PC-9 (cell line): ENCODE results near the gene SLC44A1. TPM values are rescaled to one million over a fixed set of nuclear protein-coding genes. Genes with fewer than 3 reads are reported as not detected.

Experiments
- BruUV-seq: library from RNA; stranded (reverse); fragments of 400-500 nt; replicated peaks from 2 replicates; lab custom pipeline; 2021; lab: Mats Ljungman, UMichigan
- CTCF ChIA-PET: fragments of 300-600 bp; sonication (Branson Sonifier 250); formaldehyde crosslinking; loops from one replicate; lab custom pipeline; 2022; ENCODE audit warnings: antibody characterized with exemption; lab: Charles Lee
- POLR2A ChIA-PET: fragments of 300-600 bp; sonication (Branson Sonifier 250); formaldehyde crosslinking; loops from one replicate; lab custom pipeline; 2022; ENCODE audit warnings: antibody characterized with exemption; ENCODE audit not compliant: unreplicated experiment; lab: Charles Lee
- DNase-seq, 2 experiments: peaks; one replicate each; pipeline versions ENCODE4 v3.0.0 to v3.0.0-alpha.2; 2015 to 2022; ENCODE audit warnings: mixed read lengths in 1 of 2
- H2AFZ ChIP-seq: fragments of 200-600 bp; sonication (generic); 2 replicates; pipeline ENCODE4 v1.8.1; 2017; ENCODE audit warnings: antibody characterized with exemption
- H3F3A ChIP-seq: fragments of 200-600 bp; sonication (generic); 2 replicates; pipeline ENCODE4 v1.8.1; 2017; ENCODE audit warnings: antibody characterized with exemption, mild to moderate bottlenecking, low read depth; ENCODE audit not compliant: insufficient read depth
- H3K27ac ChIP-seq: fragments of 200-600 bp; sonication (generic); 2 replicates; pipeline ENCODE4 v1.6.1; 2016; ENCODE audit warnings: mixed run types
- H3K27me3 ChIP-seq: fragments of 200-600 bp; sonication (generic); 2 replicates; pipeline ENCODE4 v1.6.1; 2016; ENCODE audit warnings: low read depth, mixed run types; ENCODE audit not compliant: insufficient read depth
- H3K36me3 ChIP-seq: fragments of 200-600 bp; sonication (generic); 2 replicates; pipeline ENCODE4 v1.6.1; 2016; ENCODE audit warnings: low read depth, mixed run types
- H3K4me1 ChIP-seq: fragments of 200-600 bp; sonication (generic); replicated peaks from 2 replicates; pipeline ENCODE4 v1.6.1; 2016; ENCODE audit warnings: mixed run types; ENCODE audit not compliant: insufficient read depth
- H3K4me2 ChIP-seq: fragments of 200-600 bp; sonication (generic); 2 replicates; pipeline ENCODE4 v1.6.1; 2017; ENCODE audit warnings: mixed run types
- H3K4me3 ChIP-seq: fragments of 200-600 bp; sonication (generic); 2 replicates; pipeline ENCODE4 v1.6.1; 2016; ENCODE audit warnings: mixed run types
- H3K79me2 ChIP-seq: fragments of 200-600 bp; sonication (generic); 2 replicates; pipeline ENCODE4 v1.6.1; 2017; ENCODE audit warnings: low read depth, mixed run types
- H3K9me2 ChIP-seq: fragments of 200-600 bp; sonication (generic); 2 replicates; pipeline ENCODE4 v1.8.1; 2017; ENCODE audit warnings: mild to moderate bottlenecking; ENCODE audit not compliant: insufficient read depth
- H3K9me3 ChIP-seq: fragments of 200-600 bp; sonication (generic); 2 replicates; pipeline ENCODE4 v1.8.1; 2016; ENCODE audit warnings: low read depth; ENCODE audit not compliant: insufficient read depth
- H4K20me1 ChIP-seq: fragments of 200-600 bp; sonication (generic); 2 replicates; pipeline ENCODE4 v1.8.1; 2017; ENCODE audit not compliant: insufficient read depth
- EZH2 ChIP-seq: fragments of 200-600 bp; sonication (generic); IDR thresholded peaks from 2 replicates; pipeline ENCODE4 v1.8.0; 2017; ENCODE audit warnings: antibody characterized with exemption, low read depth
- intact Hi-C: fragments of 100-400 bp; cut with micrococcal nuclease; formaldehyde crosslinking; loops from one replicate; pipeline ENCODE4 v1.10.0; 2022; ENCODE audit not compliant: unreplicated experiment
- total RNA-seq: library from RNA; stranded (reverse); gene quantifications from 2 replicates; pipeline ENCODE4 v1.2.3, GENCODE V29; 2021
- TF ChIP-seq, protein P1 (sequence below): fragments of 200-600 bp; sonication (generic); conservative IDR thresholded peaks from 2 replicates; pipeline ENCODE4 v1.6.1; 2017; ENCODE audit warnings: mixed run types, antibody characterized with exemption, mild to moderate bottlenecking, moderate library complexity

The SLC44A1 gene
- total RNA-seq, 1 experiment from 2014 or later: 95.2 TPM

DNA sequence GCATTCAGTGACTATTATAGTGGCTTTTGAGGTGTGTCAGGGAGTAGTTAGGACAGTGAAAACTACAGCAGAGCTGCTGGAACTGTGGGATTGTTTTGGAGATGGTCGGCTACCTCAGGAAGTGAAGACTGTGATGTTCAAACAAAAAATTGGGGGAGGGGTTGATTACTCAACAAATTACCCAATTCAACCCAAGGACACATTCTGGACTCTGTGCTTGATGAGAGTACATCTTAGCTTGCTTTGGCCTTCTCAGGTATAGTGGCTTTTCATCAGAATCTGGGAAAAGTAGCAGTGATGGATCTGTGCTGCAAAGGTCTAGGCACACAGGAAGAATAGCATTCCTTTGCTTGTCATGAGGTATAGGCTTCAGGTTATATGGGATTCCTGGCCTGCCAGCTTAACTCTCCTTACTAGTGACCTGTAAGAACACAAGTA is 47.0 kb downstream of the SLC44A1 start:
- DNase-seq: no peak
- peak overlapping the region; percentile 30; the same call in 1 of the 2 replicates for H3K4me2 ChIP-seq
- no peaks in the 10 kb centered on the region for H3K9me2 ChIP-seq
- H3K79me2 ChIP-seq: peaks cover 16% of the 10 kb centered on the region
- no peak for TF ChIP-seq EZH2
- TF ChIP-seq, protein P1, sequence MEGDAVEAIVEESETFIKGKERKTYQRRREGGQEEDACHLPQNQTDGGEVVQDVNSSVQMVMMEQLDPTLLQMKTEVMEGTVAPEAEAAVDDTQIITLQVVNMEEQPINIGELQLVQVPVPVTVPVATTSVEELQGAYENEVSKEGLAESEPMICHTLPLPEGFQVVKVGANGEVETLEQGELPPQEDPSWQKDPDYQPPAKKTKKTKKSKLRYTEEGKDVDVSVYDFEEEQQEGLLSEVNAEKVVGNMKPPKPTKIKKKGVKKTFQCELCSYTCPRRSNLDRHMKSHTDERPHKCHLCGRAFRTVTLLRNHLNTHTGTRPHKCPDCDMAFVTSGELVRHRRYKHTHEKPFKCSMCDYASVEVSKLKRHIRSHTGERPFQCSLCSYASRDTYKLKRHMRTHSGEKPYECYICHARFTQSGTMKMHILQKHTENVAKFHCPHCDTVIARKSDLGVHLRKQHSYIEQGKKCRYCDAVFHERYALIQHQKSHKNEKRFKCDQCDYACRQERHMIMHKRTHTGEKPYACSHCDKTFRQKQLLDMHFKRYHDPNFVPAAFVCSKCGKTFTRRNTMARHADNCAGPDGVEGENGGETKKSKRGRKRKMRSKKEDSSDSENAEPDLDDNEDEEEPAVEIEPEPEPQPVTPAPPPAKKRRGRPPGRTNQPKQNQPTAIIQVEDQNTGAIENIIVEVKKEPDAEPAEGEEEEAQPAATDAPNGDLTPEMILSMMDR: no peak
- intact Hi-C loops: loop anchor here (5.0 kb wide), 1 partner anchor 299 kb away; no protein-coding TSS in a partner anchor
- H3K4me3 ChIP-seq: no peak overlapping the region
- H3K27ac ChIP-seq: peak overlapping the region; percentile 73
- H4K20me1 ChIP-seq: no peaks in the 10 kb centered on the region
- no TSS peak for BruUV-seq
- H3K27me3 ChIP-seq: no peaks in the 10 kb centered on the region
- peaks cover 46% of the 10 kb centered on the region for H3K4me1 ChIP-seq
- no peaks in the 10 kb centered on the region for H3K36me3 ChIP-seq
- peaks cover 17% of the 10 kb centered on the region; the same call in 1 of the 2 replicates for H3K9me3 ChIP-seq
- no peak overlapping the region for H2AFZ ChIP-seq
- ChIA-PET CTCF (no interaction called here), POLR2A (no interaction called here)
- peaks cover 18% of the 10 kb centered on the region for H3F3A ChIP-seq

DNA sequence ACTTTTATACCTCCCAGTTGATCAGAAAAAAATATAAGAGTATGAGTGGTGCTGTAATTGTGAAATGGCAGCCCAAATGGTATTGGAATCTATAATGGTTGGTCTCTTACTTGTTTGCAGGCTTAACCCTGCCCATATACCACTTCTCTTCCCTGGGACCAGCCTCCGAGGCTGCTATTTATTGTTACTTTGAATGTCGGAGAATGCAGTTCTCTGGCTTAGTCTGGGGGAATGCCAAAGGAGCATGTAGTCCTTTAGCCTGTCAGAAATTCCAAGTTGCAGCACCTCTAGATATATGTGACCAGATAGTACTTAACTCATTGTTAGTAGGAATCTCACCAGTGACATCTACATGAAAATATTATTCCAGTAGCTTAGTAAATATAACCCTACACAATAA is 47.5 kb downstream of the SLC44A1 start:
- no peak for DNase-seq
- TF ChIP-seq, protein P1: no peak
- no peak for TF ChIP-seq EZH2
- Histone ChIP-seq H3K27me3 (no peaks in the 10 kb centered on the region), H3K27ac (no peak overlapping the region), H3F3A (peaks cover 21% of the 10 kb centered on the region), H3K4me3 (no peak overlapping the region), H2AFZ (no peak overlapping the region), H3K36me3 (no peaks in the 10 kb centered on the region), H3K9me3 (peaks cover 17% of the 10 kb centered on the region; the same call in 1 of the 2 replicates), H3K4me1 (peaks cover 51% of the 10 kb centered on the region), H3K79me2 (peaks cover 16% of the 10 kb centered on the region), H3K4me2 (no peak overlapping the region), H3K9me2 (no peaks in the 10 kb centered on the region), H4K20me1 (no peaks in the 10 kb centered on the region)
- POLR2A ChIA-PET: no interaction called here
- intact Hi-C loops: loop anchor here (5.0 kb wide), 1 partner anchor 300 kb away; no protein-coding TSS in a partner anchor
- CTCF ChIA-PET: no interaction called here
- no TSS peak for BruUV-seq

DNA sequence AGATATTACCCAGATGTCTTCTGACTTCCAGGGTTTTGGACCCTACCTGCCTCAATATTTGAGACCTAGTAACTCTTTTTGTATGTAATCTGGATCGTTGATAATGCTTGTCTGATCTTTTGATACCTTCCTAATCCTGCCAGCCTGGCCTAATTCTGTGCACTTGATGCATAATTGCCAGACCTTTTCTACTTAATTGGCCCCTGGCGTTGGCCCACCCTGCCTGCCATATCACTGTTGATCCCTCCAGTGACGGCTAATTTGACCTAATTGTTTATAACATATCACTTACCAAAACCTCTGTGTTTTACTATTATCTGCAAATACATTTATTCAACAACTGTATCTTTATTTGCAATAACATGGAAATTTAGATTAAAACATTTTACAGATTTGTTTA is 49.0 kb downstream of the SLC44A1 start:
- no peak for DNase-seq
- Histone ChIP-seq H4K20me1 (no peaks in the 10 kb centered on the region), H2AFZ (no peak overlapping the region), H3K79me2 (peaks cover 23% of the 10 kb centered on the region), H3K9me2 (no peaks in the 10 kb centered on the region), H3K4me3 (no peak overlapping the region), H3K4me2 (no peak overlapping the region), H3F3A (peaks cover 27% of the 10 kb centered on the region), H3K27me3 (no peaks in the 10 kb centered on the region), H3K9me3 (peaks cover 17% of the 10 kb centered on the region; the same call in 1 of the 2 replicates), H3K27ac (no peak overlapping the region), H3K4me1 (peaks cover 63% of the 10 kb centered on the region), H3K36me3 (no peaks in the 10 kb centered on the region)
- TF ChIP-seq EZH2: no peak
- TF ChIP-seq, protein P1: no peak
- intact Hi-C loops: loop anchor here (5.0 kb wide), 1 partner anchor 301 kb away; no protein-coding TSS in a partner anchor
- ChIA-PET CTCF (no interaction called here), POLR2A (no interaction called here)
- no TSS peak for BruUV-seq
